Measurements from ENCODE around the gene DPP3.

Gene DPP3

DNA sequence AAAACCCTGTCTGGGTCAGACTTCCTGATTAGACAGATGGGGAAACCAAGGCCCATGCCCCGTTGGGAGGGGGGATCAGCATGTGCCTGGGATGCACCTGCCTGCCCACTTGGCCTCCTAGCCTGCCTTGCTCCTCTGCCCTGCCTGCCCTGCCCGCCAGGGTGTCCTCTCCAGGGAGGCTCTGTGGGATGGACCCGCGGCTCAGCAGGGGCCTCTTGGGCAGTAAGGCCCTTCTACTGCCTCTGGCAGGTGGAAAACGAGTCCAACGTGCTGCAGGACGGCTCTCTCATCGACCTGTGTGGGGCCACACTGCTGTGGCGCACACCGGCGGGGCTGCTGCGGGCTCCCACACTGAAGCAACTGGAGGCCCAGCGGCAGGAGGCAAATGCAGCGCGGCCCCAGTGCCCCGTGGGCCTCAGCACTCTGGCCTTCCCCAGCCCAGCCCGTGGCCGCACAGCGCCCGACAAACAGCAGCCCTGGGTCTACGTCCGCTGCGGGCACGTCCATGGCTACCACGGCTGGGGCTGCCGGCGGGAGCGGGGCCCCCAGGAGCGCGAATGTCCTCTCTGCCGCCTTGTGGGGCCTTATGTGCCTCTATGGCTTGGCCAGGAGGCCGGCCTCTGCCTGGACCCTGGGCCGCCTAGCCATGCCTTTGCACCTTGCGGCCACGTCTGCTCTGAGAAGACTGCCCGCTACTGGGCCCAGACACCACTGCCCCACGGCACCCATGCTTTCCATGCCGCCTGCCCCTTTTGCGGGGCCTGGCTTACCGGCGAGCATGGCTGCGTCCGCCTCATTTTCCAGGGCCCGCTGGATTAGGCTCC is 4.7 kb upstream of the DPP3 start:
- no peak for DNase-seq (ENCODE audit: low spot score)
- TF ChIP-seq, protein P1, sequence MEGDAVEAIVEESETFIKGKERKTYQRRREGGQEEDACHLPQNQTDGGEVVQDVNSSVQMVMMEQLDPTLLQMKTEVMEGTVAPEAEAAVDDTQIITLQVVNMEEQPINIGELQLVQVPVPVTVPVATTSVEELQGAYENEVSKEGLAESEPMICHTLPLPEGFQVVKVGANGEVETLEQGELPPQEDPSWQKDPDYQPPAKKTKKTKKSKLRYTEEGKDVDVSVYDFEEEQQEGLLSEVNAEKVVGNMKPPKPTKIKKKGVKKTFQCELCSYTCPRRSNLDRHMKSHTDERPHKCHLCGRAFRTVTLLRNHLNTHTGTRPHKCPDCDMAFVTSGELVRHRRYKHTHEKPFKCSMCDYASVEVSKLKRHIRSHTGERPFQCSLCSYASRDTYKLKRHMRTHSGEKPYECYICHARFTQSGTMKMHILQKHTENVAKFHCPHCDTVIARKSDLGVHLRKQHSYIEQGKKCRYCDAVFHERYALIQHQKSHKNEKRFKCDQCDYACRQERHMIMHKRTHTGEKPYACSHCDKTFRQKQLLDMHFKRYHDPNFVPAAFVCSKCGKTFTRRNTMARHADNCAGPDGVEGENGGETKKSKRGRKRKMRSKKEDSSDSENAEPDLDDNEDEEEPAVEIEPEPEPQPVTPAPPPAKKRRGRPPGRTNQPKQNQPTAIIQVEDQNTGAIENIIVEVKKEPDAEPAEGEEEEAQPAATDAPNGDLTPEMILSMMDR (conservative IDR thresholded peaks at IDR 0.05; ENCODE audit: low read depth): no peak
- CTCF ChIA-PET: interaction anchor here (0.7 kb wide), 1 partner anchor 8 kb away, joined by 3 read pairs; no protein-coding TSS in a partner anchor
- POLR2A ChIA-PET (ENCODE audit: low non-redundant PET): no interaction called here
- no peak overlapping the region; the same call in 1 of the 2 replicates for H3K27ac ChIP-seq

DNA sequence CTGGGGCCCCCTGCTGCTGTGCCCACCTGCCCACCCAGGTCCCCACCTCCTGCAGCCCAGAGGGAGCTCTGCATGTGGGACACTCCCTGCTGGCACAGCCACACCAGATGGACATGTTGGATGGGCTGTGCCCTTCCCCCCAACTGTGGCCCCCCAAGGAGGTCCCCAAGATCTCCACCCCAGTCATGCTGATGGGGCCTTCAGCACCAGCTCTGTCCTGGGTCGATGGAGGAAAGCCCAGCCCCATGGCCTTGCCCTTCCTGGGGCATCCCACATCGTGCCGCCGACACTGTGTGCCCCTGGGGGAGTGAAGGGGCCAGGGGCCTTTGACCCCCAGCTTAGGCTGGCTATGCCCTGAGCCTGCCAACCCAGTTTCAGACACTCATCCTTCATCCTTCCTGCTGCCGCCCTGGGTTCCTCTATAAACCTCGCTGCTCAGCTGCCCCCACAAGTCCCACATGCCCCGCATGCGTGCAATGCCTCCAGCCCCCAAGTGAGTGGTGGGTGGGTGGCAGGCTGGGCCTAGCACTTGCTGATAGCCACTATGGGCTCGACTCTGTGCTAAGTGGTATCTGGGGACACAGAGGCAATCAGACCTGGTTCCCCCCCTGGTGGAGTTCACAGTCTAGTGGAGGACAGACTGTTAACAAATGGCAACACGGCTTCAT is 3.9 kb upstream of the DPP3 start:
- DNase-seq (ENCODE audit: low spot score): no peak
- H3K27ac ChIP-seq: peak overlapping the region; percentile 44; the same call in 1 of the 2 replicates
- TF ChIP-seq, protein P1 (conservative IDR thresholded peaks at IDR 0.05; ENCODE audit: low read depth): no peak
- ChIA-PET POLR2A (ENCODE audit: low non-redundant PET) (no interaction called here), CTCF (interaction anchor here (0.7 kb wide), 3 partner anchors 9 to 90 kb away, joined by 3 to 4 read pairs (median 3); no protein-coding TSS in a partner anchor)

DNA sequence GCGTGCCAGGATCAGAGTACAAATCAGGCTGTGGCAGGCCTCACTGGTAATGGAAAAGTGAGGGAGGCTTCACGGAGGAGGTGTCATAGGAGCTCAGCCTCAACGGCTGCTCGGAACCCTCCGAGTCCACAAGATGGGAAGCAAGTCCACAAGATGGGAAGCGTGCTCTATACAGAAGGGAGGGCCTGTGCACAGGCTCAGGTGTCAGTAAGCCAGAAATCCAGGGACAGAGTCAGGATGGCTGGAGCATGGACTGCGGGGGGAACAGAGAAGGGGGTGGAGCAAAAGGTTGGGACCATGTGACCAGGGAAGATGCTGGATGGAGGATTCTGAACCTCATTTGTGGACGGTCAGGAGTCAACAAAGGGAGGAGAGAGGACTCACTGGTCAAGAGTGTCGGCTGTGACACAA is 3.4 kb upstream of the DPP3 start:
- DNase-seq (ENCODE audit: low spot score): no peak
- CTCF ChIA-PET: interaction anchor here (0.6 to 0.7 kb wide), 3 partner anchors 11 to 91 kb away, joined by 3 to 4 read pairs (median 3); no protein-coding TSS in a partner anchor
- POLR2A ChIA-PET (ENCODE audit: low non-redundant PET): no interaction called here
- TF ChIP-seq, protein P1 (conservative IDR thresholded peaks at IDR 0.05; ENCODE audit: low read depth): no peak
- H3K27ac ChIP-seq: peak overlapping the region; percentile 44; the same call in 1 of the 2 replicates

DNA sequence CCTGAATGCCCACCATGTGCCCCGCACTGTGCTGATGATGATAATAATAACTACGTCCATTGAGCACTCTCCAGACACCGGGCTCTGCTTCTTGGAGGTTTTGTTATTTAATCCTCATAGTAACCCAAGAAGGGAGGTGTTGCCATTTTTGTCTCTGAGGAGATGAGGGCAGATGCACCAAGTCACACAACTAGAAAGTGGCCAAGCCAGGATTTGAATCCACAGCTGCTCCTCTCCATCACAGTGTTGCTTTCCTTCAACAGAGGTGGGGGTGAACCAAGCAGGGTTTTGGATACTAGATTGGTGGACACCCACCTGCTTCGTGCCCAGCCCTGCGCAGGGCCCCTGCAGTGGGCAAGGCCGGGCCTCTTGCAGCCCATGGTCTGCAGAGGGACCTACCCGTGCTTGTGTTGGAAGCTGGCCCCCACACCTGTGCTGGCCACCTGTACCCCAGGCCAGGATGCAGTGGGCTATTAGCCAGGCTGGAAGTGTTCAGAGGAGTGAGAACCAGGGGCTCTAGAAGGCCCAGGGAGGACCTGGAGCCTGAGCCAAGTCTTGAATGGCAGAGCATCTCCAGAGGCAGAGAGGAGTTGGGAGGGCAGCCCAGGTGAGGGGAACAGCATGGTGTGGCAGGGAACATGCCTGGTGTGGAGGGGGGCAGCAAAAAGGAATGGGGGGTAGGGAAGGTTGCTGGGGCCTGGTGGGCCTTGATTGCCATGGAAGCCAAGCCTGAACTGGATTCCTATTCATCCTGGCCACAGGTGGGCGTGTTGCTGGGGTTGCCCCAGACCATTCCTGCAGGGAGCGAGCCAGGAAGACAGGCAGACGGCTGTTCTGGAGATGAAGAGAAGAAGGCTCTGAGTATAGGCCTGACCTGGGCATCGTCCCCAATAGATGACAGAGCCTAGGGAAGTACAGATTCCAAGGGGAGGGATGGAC is 2.7 kb upstream of the DPP3 start:
- POLR2A ChIA-PET (ENCODE audit: low non-redundant PET): interaction anchor here (0.7 kb wide), 1 partner anchor 208 kb away, joined by 3 read pairs; no protein-coding TSS in a partner anchor
- DNase-seq (ENCODE audit: low spot score): no peak
- CTCF ChIA-PET: interaction anchor here (0.6 to 1.2 kb wide), 3 partner anchors 64 to 69 kb away, joined by 3 read pairs; no protein-coding TSS in a partner anchor
- TF ChIP-seq, protein P1 (conservative IDR thresholded peaks at IDR 0.05; ENCODE audit: low read depth): no peak
- peak overlapping the region; percentile 44 for H3K27ac ChIP-seq

DNA sequence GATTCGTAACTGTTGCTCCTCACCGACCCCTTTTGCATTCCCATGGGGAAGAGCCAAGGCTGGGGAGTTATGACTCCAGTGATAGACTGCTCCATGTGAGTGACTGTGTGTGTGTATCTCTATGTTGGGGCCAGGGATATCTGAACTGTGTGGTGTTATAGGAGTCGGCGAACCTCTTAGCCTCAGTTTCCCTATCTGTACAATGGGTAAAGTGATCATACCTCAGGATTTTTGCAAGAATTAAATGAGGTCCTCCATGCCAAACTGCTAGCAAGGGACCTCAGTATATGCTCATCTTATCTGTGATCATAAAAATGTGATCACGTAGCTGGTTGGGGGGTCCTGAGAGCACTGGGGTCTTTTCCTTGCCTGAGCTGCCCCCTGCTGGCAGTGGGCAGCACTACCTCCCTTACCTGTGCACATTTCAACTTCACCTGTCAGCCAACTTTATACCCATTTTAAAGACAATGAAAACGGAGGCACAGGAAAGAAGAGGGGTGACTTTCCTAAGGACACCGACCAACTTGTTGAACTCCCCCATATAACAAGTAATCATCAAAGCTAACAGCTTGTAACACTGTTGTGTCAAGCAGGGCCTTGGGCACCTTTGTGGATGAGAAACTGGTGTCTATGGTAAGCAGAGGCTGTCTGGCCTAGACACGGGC is 1.4 kb upstream of the DPP3 start:
- TF ChIP-seq, protein P1 (conservative IDR thresholded peaks at IDR 0.05; ENCODE audit: low read depth): peak; percentile 78
- CTCF ChIA-PET: interaction anchor here (0.5 to 1.2 kb wide), 9 partner anchors 9 to 92 kb away, joined by 3 to 6 read pairs (median 3); no protein-coding TSS in a partner anchor
- peak overlapping the region; percentile 93 for H3K27ac ChIP-seq
- POLR2A ChIA-PET (ENCODE audit: low non-redundant PET): no interaction called here
- peak; percentile 36 for DNase-seq (ENCODE audit: low spot score)
